Stimulated activated effector memory CD8-positive, alpha-beta T cell treated with anti-CD3 and anti-CD28 coated beads, Interleukin-12 subunit alpha, Interleukin-12 subunit beta, amount 100 ng/mL, for 72 hours (primary cell): ENCODE measurements around the gene TRNP1.

Experiments
- ATAC-seq: fragments of 150-1000 bp; cut with Tn5 transposase; 2 replicates; pipeline ENCODE4 v1.10.0; 2021
- DNase-seq, 2 donors: peaks; one replicate each; pipeline ENCODE4 v3.0.0; 2021 to 2022; ENCODE audit warnings: low spot score in 2 of 2
- H3K27ac Mint-ChIP-seq: one replicate; pipeline ENCODE4 v1.8.0; 2022; ENCODE audit warnings: mild to moderate bottlenecking, mixed read lengths
- H3K36me3 Mint-ChIP-seq: one replicate; pipeline ENCODE4 v1.8.0; 2022; ENCODE audit warnings: mild to moderate bottlenecking, mixed read lengths
- H3K4me1 Mint-ChIP-seq: one replicate; pipeline ENCODE4 v1.8.0; 2022; ENCODE audit warnings: mixed read lengths
- H3K4me3 Mint-ChIP-seq: one replicate; pipeline ENCODE4 v1.8.0; 2022; ENCODE audit warnings: mild to moderate bottlenecking, mixed read lengths
- H3K9me3 Mint-ChIP-seq: one replicate; pipeline ENCODE4 v1.8.0; 2022; ENCODE audit warnings: mixed read lengths

Gene TRNP1

DNA sequence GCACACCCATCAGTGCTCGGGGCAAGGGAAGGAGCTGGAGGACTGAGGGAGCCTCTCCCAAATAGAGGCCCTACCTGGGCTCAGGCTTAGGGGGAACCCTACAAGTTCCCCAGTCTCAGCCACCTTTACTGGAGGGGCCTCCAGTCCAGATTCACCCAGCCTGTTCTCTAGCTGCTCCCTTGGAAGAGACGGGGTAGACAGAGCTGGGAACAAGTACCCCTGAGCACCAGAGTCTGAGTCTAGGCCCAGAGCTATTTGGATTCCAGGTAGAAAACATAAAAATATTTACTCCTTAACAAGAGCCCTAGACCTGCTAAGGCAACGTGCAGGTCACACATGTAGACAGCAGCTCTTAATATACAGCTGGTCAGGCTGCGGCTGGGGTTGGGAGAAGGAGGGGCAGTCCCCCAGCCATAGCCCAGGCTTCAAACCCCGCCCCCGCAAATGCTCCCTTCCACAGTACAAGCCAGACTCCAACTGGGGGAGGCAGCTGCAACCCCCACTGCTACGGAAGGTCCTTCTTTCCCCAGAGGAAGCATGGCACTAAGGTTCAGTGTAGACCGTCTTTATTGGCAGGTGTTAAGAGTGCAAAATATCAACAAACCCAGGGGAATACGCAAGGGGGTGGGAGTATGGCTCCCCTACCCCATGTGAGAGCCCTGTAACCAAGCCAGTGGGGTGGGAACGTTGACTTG is 11.1 kb downstream of the TRNP1 start:
- Mint-ChIP-seq H3K4me3 (no peak overlapping the region), H3K4me1 (no peaks in the 10 kb centered on the region), H3K9me3 (no peaks in the 10 kb centered on the region), H3K36me3 (no peaks in the 10 kb centered on the region), H3K27ac (no peak overlapping the region)
- DNase-seq (no peak), ATAC-seq (no peak)

- no peaks in the 10 kb centered on the region for H3K9me3 Mint-ChIP-seq
- DNase-seq (no peak), ATAC-seq (no peak)
- H3K27ac Mint-ChIP-seq: no peak overlapping the region
- H3K4me1 Mint-ChIP-seq: no peaks in the 10 kb centered on the region
- no peak overlapping the region for H3K4me3 Mint-ChIP-seq
- no peaks in the 10 kb centered on the region for H3K36me3 Mint-ChIP-seq
These were observed 11.7 kb downstream of the TRNP1 start for GRCh38 chr1:27005166-27005530.

GRCh38 chr1:27005648-27006496 is 12.4 kb downstream of the TRNP1 start:
- ATAC-seq: no peak
- Mint-ChIP-seq H3K4me3 (no peak overlapping the region), H3K9me3 (no peaks in the 10 kb centered on the region), H3K4me1 (no peaks in the 10 kb centered on the region), H3K36me3 (no peaks in the 10 kb centered on the region), H3K27ac (no peak overlapping the region)
- no peak for DNase-seq

DNA sequence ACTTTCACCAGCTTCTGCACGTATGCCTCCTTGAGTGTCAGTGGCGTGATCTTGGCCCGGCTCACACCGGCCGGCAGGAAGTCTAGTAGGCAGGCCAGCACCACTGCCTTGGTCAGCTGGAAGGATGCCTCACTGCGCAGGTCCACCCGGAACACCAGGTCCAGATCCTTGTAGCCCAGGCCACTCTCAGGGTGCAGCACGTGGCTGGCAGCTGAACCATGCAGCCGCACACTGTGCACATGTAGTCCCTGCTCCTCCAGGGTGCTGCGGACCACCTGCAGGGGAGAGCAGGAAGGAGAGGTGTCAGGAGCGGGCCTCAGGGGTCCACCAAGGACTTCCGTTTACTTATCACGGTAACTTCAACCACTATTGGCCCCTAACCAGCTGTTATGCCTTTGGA is 13.2 kb downstream of the TRNP1 start:
- DNase-seq: no peak
- H3K27ac Mint-ChIP-seq: no peak overlapping the region
- no peak overlapping the region for H3K4me3 Mint-ChIP-seq
- H3K36me3 Mint-ChIP-seq: no peaks in the 10 kb centered on the region
- H3K9me3 Mint-ChIP-seq: no peaks in the 10 kb centered on the region
- no peak for ATAC-seq
- no peaks in the 10 kb centered on the region for H3K4me1 Mint-ChIP-seq

- no peaks in the 10 kb centered on the region for H3K9me3 Mint-ChIP-seq
- no peak overlapping the region for H3K27ac Mint-ChIP-seq
- DNase-seq (no peak), ATAC-seq (no peak)
- no peak overlapping the region for H3K4me3 Mint-ChIP-seq
- peaks cover 4% of the 10 kb centered on the region for H3K4me1 Mint-ChIP-seq
- H3K36me3 Mint-ChIP-seq: no peaks in the 10 kb centered on the region
These were observed 14.6 kb downstream of the TRNP1 start for GRCh38 chr1:27007909-27008582.

DNA sequence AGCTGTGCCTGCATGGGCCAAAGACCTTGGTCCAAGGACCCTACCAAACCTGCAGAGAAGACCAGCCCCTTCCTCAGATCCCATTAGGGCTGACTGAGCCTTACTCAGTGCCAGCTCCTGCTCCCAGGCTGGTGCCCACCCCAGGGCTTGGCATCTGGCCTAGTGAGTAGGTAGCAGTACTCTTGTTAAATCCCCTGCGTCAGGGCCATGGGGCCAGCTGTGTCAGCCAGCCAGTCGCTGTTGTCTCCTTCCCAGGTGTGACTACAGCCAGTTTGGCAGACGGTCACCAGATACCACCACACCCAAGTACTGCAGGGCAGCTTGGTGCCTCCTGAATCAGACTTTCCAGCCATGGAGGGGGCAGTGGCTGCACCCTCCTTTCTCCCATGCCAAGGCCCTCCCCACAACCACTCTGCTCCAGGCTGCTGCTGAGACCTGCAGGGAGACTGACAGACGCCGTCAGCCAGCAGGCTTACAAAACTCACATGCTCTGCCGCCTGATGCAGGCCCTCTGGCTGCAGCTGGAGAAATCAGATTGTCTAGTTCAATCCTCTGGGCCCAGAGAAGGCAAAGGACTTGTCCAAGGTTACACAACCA is 16.2 kb downstream of the TRNP1 start:
- no peak for DNase-seq
- H3K36me3 Mint-ChIP-seq: no peaks in the 10 kb centered on the region
- ATAC-seq: no peak
- no peaks in the 10 kb centered on the region for H3K9me3 Mint-ChIP-seq
- no peak overlapping the region for H3K4me3 Mint-ChIP-seq
- H3K27ac Mint-ChIP-seq: no peak overlapping the region
- peaks cover 6% of the 10 kb centered on the region for H3K4me1 Mint-ChIP-seq

DNA sequence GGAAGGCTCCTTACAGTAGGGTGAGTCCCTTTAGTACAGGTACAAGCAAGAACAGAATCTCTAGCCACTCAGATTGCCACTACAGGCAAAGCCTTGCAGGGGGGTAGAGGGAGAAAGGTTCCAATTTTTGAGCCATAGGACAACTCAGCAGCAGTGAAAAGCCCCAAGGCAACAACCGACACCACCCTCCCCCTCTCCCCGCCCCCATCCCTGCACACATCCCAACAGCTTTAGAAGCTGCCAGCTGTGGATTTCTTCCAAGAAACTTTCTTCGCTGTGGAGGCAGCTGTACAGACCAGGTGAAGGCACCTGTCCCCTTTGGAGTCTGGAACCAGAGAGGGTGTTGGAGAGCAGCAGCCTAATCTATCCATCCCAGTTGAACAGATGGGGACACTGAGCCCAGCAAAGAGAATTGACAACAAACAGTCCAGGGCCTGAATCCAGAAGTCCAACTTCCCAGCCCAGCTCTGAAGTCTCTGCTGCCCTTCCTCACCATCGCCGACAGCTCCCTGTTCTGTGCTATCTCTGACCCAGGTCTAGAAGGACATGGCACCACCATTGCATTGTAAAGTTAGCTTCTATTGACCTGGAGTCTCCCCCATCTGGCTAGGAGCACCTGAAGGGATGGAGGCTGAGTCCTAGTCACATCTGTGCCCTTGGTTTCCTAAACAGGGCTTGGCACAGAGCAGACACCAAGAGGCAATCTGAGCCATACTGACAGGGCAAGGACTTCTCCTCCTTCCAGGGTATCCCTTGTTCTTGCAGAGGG is 16.9 kb downstream of the TRNP1 start:
- Mint-ChIP-seq H3K9me3 (no peaks in the 10 kb centered on the region), H3K4me1 (peaks cover 6% of the 10 kb centered on the region), H3K4me3 (no peak overlapping the region), H3K36me3 (no peaks in the 10 kb centered on the region), H3K27ac (no peak overlapping the region)
- no peak for ATAC-seq
- DNase-seq: no peak

- DNase-seq (no peak), ATAC-seq (no peak)
- Mint-ChIP-seq H3K4me1 (peaks cover 6% of the 10 kb centered on the region), H3K36me3 (no peaks in the 10 kb centered on the region), H3K4me3 (peak overlapping the region; percentile 61), H3K27ac (no peak overlapping the region), H3K9me3 (no peaks in the 10 kb centered on the region)
These were observed 17.7 kb downstream of the TRNP1 start for GRCh38 chr1:27011058-27011764.

DNA sequence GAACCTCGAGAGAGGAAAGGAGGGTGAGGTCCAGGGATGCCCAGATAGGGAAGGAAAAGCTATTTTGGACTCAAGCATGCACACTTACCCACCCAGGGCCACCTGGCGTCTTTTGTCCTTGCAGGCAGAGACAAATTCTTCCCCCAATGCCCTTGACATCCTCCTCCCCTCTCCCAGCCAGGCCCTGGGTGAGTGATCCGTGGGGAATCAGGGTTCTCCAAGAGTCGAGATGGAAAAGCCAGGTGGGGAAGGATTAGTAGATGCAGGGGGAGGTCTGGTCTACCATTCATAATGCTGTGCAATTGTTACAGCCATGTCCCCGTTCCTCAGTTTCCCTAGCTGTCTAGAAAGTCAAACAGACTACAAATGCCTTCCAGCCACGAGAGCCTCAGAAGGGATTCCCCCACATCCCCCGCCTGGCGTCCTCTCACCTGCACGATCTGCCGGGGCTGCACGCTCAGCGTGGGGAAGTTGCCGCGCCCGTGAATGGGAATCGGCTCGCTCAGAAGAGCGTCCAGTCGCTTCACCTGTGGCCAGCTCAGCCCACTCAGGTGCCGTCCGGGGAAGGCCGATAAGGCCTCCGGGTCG is 18.6 kb downstream of the TRNP1 start:
- Mint-ChIP-seq H3K4me1 (peaks cover 6% of the 10 kb centered on the region), H3K9me3 (no peaks in the 10 kb centered on the region), H3K27ac (no peak overlapping the region), H3K4me3 (peak overlapping the region; percentile 61), H3K36me3 (no peaks in the 10 kb centered on the region)
- ATAC-seq: peak; percentile 2
- DNase-seq: no peak

DNA sequence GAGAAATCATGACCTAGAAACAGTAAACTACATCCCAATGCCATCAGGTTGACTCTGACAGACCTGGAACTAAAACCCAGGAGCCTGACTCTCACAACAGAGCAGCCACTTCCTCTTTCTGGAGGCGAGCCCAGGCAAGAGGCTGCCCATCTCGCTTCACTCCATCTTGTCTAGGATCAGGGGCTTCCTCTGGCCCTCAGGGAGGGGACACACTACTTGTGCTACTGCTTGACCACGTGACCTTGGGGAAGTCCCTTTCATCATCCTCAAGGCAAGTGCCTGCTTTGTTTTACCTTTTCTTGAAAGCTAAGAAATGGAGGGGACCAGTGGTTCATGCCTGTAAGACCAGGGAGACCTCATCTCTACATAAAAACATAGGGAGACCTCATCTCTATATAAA is 21.8 kb downstream of the TRNP1 start:
- Mint-ChIP-seq H3K4me3 (no peak overlapping the region), H3K27ac (no peak overlapping the region), H3K4me1 (peaks cover 6% of the 10 kb centered on the region), H3K36me3 (no peaks in the 10 kb centered on the region), H3K9me3 (no peaks in the 10 kb centered on the region)
- DNase-seq: no peak
- no peak for ATAC-seq

- Mint-ChIP-seq H3K4me1 (peaks cover 6% of the 10 kb centered on the region), H3K27ac (no peak overlapping the region), H3K36me3 (no peaks in the 10 kb centered on the region), H3K9me3 (no peaks in the 10 kb centered on the region), H3K4me3 (no peak overlapping the region)
- DNase-seq: no peak
- ATAC-seq: no peak
These were observed 22.9 kb downstream of the TRNP1 start for GRCh38 chr1:27016376-27016775.

GRCh38 chr1:27017207-27017606 is 23.7 kb downstream of the TRNP1 start:
- DNase-seq: no peak
- no peak for ATAC-seq
- Mint-ChIP-seq H3K27ac (no peak overlapping the region), H3K36me3 (no peaks in the 10 kb centered on the region), H3K4me1 (peaks cover 6% of the 10 kb centered on the region), H3K9me3 (no peaks in the 10 kb centered on the region), H3K4me3 (no peak overlapping the region)

- H3K9me3 Mint-ChIP-seq: no peaks in the 10 kb centered on the region
- DNase-seq (no peak), ATAC-seq (no peak)
- no peak overlapping the region for H3K4me3 Mint-ChIP-seq
- H3K36me3 Mint-ChIP-seq: no peaks in the 10 kb centered on the region
- no peak overlapping the region for H3K27ac Mint-ChIP-seq
- H3K4me1 Mint-ChIP-seq: no peaks in the 10 kb centered on the region
These were observed 24.8 kb downstream of the TRNP1 start for GRCh38 chr1:27018316-27018715.

DNA sequence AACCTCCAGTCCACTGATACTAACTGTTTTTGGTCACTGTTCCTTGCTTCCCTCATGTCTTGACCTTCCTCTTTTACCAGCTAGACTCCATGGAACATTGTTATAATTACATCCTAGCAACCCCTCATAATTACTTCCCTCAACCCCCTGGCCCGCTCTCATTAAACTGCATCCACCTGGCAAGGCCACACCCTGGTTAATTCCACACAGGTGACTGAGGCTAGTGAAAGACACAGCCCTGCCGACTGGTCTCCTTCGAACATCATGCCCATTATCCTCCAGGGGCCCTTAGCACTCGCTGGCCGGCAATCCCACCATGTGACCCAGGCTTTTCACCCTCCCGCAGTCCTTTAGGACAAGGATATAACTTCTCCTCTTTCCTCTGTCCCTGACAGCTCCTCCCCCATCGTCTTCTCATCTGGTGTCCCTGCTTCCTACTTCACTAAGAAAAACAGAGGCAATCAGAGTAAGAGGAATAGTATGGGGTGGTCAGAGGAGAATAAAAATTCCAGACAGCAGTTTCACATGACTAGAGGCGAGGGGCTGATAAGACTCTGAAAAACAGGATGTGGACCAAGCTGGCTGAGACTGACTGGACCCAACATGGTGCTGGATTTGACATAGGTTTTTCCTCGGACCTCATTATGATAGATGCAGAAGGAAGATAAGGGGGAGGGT is 28.0 kb downstream of the TRNP1 start:
- no peaks in the 10 kb centered on the region for H3K4me1 Mint-ChIP-seq
- DNase-seq (no peak), ATAC-seq (no peak)
- H3K27ac Mint-ChIP-seq: no peak overlapping the region
- no peak overlapping the region for H3K4me3 Mint-ChIP-seq
- no peaks in the 10 kb centered on the region for H3K36me3 Mint-ChIP-seq
- no peaks in the 10 kb centered on the region for H3K9me3 Mint-ChIP-seq
